Neural progenitor cell (in vitro differentiated cells): ENCODE measurements around the gene CDH23. TPM values are rescaled to one million over a fixed set of nuclear protein-coding genes. Genes with fewer than 3 reads are reported as not detected.

Experiments
- DNase-seq: peaks from one replicate; pipeline ENCODE4 v3.0.0-alpha.2; 2016; ENCODE audit warnings: low spot score
- H2AFZ ChIP-seq: fragments of 200-600 bp; sonication (generic); replicated peaks from 2 replicates; pipeline ENCODE4 v1.6.1; 2016; ENCODE audit warnings: antibody characterized with exemption
- H3F3A ChIP-seq: fragments of 200-600 bp; sonication (generic); 2 replicates; pipeline ENCODE4 v1.6.1; 2016; ENCODE audit warnings: antibody characterized with exemption, low read depth
- H3K27ac ChIP-seq: fragments of 200-600 bp; sonication (generic); 2 replicates; pipeline ENCODE4 v1.5.1; 2016; ENCODE audit warnings: mild to moderate bottlenecking
- H3K27me3 ChIP-seq: fragments of 200-600 bp; sonication (generic); 2 replicates; pipeline ENCODE4 v1.6.1; 2016; ENCODE audit warnings: mild to moderate bottlenecking, moderate library complexity
- H3K36me3 ChIP-seq: fragments of 200-600 bp; sonication (generic); 2 replicates; pipeline ENCODE4 v1.5.1; 2016
- H3K4me1 ChIP-seq: fragments of 200-600 bp; sonication (generic); 2 replicates; pipeline ENCODE4 v1.6.1; 2016; ENCODE audit warnings: mixed run types
- H3K4me2 ChIP-seq: fragments of 200-600 bp; sonication (generic); 2 replicates; pipeline ENCODE4 v1.6.1; 2016
- H3K4me3 ChIP-seq: fragments of 200-600 bp; sonication (generic); 2 replicates; pipeline ENCODE4 v1.5.1; 2016
- H3K79me2 ChIP-seq: fragments of 200-600 bp; sonication (generic); 2 replicates; pipeline ENCODE4 v1.6.1; 2016; ENCODE audit warnings: low read depth
- H3K9ac ChIP-seq: fragments of 200-600 bp; sonication (generic); 2 replicates; pipeline ENCODE4 v1.6.1; 2016
- H3K9me3 ChIP-seq: fragments of 200-600 bp; sonication (generic); 2 replicates; pipeline ENCODE4 v1.5.1; 2016; ENCODE audit warnings: low read depth
- H4K20me1 ChIP-seq: fragments of 200-600 bp; sonication (generic); 2 replicates; pipeline ENCODE4 v1.6.1; 2016; ENCODE audit warnings: low read depth
- H3K27ac Mint-ChIP-seq: 3 replicates; pipeline ENCODE4 v1.8.0; 2021; ENCODE audit warnings: mixed read lengths
- H3K27me3 Mint-ChIP-seq: 2 replicates; pipeline ENCODE4 v1.8.0; 2022; ENCODE audit warnings: low read depth, mild to moderate bottlenecking, inconsistent platforms, moderate library complexity, mixed read lengths; ENCODE audit not compliant: insufficient read depth
- H3K36me3 Mint-ChIP-seq: 3 replicates; pipeline ENCODE4 v1.8.0; 2021; ENCODE audit warnings: mixed read lengths
- H3K4me1 Mint-ChIP-seq: 3 replicates; pipeline ENCODE4 v1.8.0; 2021; ENCODE audit warnings: mixed read lengths
- H3K4me3 Mint-ChIP-seq: 3 replicates; pipeline ENCODE4 v1.8.0; 2021; ENCODE audit warnings: mild to moderate bottlenecking, moderate library complexity, mixed read lengths
- H3K9me3 Mint-ChIP-seq: 3 replicates; pipeline ENCODE4 v1.8.0; 2020; ENCODE audit warnings: mixed read lengths
- CTCF ChIP-seq: fragments of 200-600 bp; sonication (generic); IDR thresholded peaks from 2 replicates; pipeline ENCODE4 v1.5.1; 2017; ENCODE audit warnings: antibody characterized with exemption, mild to moderate bottlenecking
- EZH2 ChIP-seq: fragments of 200-600 bp; sonication (generic); IDR thresholded peaks from 2 replicates; pipeline ENCODE4 v1.6.1; 2017; ENCODE audit warnings: antibody characterized with exemption, mild to moderate bottlenecking, moderate library complexity
- EZH2phosphoT487 ChIP-seq: fragments of 200-600 bp; sonication (generic); IDR thresholded peaks from 2 replicates; pipeline ENCODE4 v1.6.1; 2017; ENCODE audit warnings: antibody characterized with exemption
- total RNA-seq: library from RNA; depleted of rRNA; stranded (reverse); fragments of >200 nt; gene quantifications from 2 replicates; pipeline ENCODE4 v1.2.3, GENCODE V29; 2015; ENCODE audit warnings: low replicate concordance

CDH23 gene
- total RNA-seq, 1 donor from 2014 or later: 5.9 TPM

GRCh38 chr10:71404503-71405295, 8.0 kb downstream of the CDH23 start:
- peaks cover 2% of the 10 kb centered on the region for H3K36me3 Mint-ChIP-seq
- Histone ChIP-seq H3K4me2 (no peak overlapping the region), H4K20me1 (no peaks in the 10 kb centered on the region), H3K9me3 (no peaks in the 10 kb centered on the region), H3K27me3 (peaks cover 18% of the 10 kb centered on the region), H3K4me1 (peaks cover 12% of the 10 kb centered on the region), H3K79me2 (no peaks in the 10 kb centered on the region), H3F3A (peaks cover 6% of the 10 kb centered on the region), H3K4me3 (no peak overlapping the region), H2AFZ (peak overlapping the region; percentile 50), H3K9ac (no peak overlapping the region), H3K36me3 (no peaks in the 10 kb centered on the region), H3K27ac (no peak overlapping the region)
- no peak for DNase-seq
- H3K9me3 Mint-ChIP-seq: no peaks in the 10 kb centered on the region
- H3K4me3 Mint-ChIP-seq: peak overlapping the region; percentile 50
- TF ChIP-seq CTCF (no peak), EZH2 (no peak), EZH2phosphoT487 (no peak)
- peaks cover 8% of the 10 kb centered on the region for H3K4me1 Mint-ChIP-seq
- peaks cover 8% of the 10 kb centered on the region for H3K27me3 Mint-ChIP-seq
- H3K27ac Mint-ChIP-seq: peak overlapping the region; percentile 76

GRCh38 chr10:71406878-71407277, 10.2 kb downstream of the CDH23 start:
- Histone ChIP-seq H4K20me1 (no peaks in the 10 kb centered on the region), H3K27me3 (no peaks in the 10 kb centered on the region), H3K27ac (no peak overlapping the region), H3K9ac (no peak overlapping the region), H3K36me3 (peaks cover 3% of the 10 kb centered on the region), H3K4me2 (no peak overlapping the region), H3K4me3 (no peak overlapping the region), H2AFZ (no peak overlapping the region), H3F3A (peaks cover 6% of the 10 kb centered on the region), H3K4me1 (peaks cover 14% of the 10 kb centered on the region), H3K79me2 (no peaks in the 10 kb centered on the region), H3K9me3 (peaks cover 6% of the 10 kb centered on the region)
- Mint-ChIP-seq H3K27me3 (peaks cover 6% of the 10 kb centered on the region), H3K36me3 (no peaks in the 10 kb centered on the region), H3K9me3 (peaks cover 2% of the 10 kb centered on the region), H3K4me3 (no peak overlapping the region), H3K27ac (no peak overlapping the region), H3K4me1 (peaks cover 8% of the 10 kb centered on the region)
- TF ChIP-seq EZH2: no peak
- TF ChIP-seq CTCF: no peak
- TF ChIP-seq EZH2phosphoT487: no peak
- no peak for DNase-seq

- Histone ChIP-seq H3K4me2 (no peak overlapping the region), H3K27ac (no peak overlapping the region), H2AFZ (no peak overlapping the region), H3K36me3 (peaks cover 3% of the 10 kb centered on the region), H3F3A (peaks cover 6% of the 10 kb centered on the region), H4K20me1 (no peaks in the 10 kb centered on the region), H3K9me3 (peaks cover 6% of the 10 kb centered on the region), H3K27me3 (no peaks in the 10 kb centered on the region), H3K9ac (no peak overlapping the region), H3K4me1 (peaks cover 14% of the 10 kb centered on the region), H3K79me2 (no peaks in the 10 kb centered on the region), H3K4me3 (no peak overlapping the region)
- H3K36me3 Mint-ChIP-seq: no peaks in the 10 kb centered on the region
- H3K27ac Mint-ChIP-seq: no peak overlapping the region
- H3K4me1 Mint-ChIP-seq: peaks cover 8% of the 10 kb centered on the region
- no peak for TF ChIP-seq EZH2
- TF ChIP-seq EZH2phosphoT487: no peak
- no peak for TF ChIP-seq CTCF
- H3K27me3 Mint-ChIP-seq: no peaks in the 10 kb centered on the region
- H3K4me3 Mint-ChIP-seq: no peak overlapping the region
- H3K9me3 Mint-ChIP-seq: peaks cover 5% of the 10 kb centered on the region
- no peak for DNase-seq
These were observed 11.9 kb downstream of the CDH23 start for GRCh38 chr10:71408436-71409225.
